Activated T-cell treated with anti-CD3 and anti-CD28 coated beads, Interleukin-2, amount 50 U/mL, for 48 hours (primary cell): ENCODE data around the gene PREX1.

Source experiments
- DNase-seq, 2 experiments: peaks; one replicate each; pipeline ENCODE4 v3.0.0-alpha.2; 2020

PREX1 gene

DNA sequence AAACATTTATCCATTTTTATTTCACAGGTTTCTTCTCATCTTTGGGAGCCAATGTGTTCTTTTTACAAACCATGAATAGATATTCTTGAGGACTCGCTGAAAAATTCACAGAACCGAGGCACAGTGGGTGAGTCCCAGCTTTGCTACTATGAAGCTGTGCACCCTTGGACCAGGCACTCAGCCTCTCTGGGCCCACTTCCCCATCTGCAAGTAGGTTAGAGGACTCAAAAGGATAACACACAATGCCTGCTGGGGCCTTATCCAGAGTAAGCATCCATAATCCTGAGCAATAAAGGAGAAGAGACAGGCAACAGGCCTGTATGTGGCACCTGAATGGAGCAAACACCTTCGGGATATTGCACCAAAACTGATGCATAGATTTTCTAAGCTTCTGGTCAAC is 153.3 kb downstream of the PREX1 start:
- DNase-seq, result no peak

DNA sequence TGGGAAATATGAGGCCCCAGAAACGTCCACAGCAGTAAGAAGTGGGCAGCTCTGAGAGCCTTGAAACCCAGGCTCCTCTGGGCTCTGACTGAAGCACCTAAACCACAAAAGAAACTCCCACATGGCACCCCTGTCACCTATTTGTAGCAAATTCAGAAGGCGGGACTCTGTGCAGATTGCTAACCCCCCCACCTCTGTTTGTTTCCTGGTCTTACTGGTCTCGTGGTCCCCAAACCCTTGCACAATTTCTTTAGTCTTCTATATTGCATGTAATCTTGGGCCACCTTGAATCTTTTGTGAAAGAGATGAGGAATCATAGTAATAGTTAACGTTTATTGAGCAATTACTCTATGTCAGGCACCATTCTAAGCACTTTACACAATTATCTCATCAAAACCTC is 154.3 kb downstream of the PREX1 start:
- DNase-seq, result no peak

DNA sequence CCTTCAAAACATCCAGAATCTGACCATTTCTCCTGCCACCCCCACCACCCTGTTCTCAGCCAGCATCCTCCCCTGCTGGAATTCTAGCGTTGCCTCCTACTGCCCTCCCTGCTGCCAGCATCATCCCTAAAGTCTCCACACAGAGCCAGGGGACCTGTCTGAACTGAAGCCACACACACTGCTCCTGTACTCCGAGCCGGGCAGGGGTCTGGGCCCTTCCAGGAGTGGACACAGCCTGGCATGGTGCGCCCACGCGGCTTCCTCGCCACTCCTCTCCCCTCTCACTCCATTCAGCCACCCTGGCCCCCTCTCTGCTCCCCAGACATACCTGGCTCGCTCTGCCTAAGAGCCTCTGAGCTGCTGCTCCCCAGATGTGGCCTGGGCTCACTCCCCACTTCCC is 155.5 kb downstream of the PREX1 start:
- no peak for DNase-seq

DNA sequence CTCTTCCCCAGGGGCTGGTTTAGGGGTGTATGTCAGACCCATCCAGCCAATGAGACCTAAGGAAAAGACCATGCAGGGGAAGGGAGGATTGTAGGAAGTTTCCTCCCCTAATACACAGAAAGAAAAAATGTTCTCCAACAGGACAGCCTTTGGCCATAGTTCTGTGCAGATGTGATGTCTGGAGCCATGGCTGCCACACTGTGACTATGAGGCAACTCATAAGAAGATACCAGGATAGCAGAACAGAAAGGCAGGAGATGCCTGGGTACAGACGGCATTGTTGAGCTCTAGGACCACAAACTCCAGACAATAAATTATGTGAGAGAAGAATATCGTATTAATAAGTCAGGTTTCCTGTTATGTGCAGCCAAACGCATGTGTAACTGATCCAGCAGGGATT is 156.7 kb downstream of the PREX1 start:
- no peak for DNase-seq

DNA sequence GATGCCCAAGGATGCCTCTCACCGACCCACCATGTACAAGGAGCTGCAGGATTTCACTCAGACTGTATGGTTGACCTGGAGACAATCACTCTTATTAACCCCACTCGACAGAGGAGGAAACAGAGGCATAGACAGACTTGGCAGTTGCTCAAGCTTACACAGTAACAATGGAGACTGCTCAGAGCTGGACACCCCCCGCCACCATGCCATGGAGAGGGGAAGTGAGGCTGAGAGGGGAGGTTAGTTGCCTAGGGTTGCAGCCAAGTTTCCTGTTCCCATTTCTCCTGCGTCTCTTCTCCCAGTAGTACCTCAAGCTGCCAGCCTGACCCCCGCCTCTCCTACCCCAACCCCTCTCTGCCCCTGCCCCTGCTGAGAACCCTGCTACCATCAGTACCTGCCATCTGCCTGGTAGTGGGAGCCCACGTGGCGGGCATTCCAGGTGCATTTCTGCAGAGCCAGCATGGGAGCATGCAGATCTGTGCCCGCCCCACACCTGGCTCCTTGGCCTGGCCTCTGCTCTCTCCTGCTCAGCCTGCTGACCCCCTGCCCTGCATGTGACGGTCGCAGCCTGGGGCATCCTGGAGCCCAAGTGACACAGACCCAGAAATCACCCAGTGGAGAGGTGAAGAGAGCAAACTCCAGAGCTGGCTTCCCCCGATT is 157.7 kb downstream of the PREX1 start:
- no peak for DNase-seq

DNA sequence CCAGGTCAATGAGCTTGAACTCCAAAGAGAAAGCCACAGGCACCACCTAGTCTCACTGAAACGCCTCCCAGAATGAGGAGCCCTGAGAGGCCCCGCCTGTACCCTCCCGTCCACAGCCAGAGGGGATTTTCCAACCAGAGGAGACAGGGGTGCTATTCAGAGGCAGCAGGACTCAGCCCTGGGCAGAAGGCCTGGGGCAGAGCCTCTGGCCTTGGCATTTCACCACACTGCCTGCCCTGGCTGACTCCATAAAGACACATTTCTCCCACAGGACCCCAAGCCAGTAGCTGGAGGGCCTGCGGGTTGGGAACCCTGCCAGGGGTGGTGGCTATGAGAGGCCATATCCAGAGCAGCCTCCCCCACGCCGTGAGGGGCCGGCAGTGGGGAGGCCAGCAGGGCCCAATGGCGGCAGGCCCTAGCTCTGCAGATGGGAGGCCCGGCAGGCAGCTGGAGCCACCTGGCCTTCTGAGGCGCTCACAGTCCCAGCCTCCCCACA is 159.3 kb downstream of the PREX1 start:
- DNase-seq, result no peak

DNA sequence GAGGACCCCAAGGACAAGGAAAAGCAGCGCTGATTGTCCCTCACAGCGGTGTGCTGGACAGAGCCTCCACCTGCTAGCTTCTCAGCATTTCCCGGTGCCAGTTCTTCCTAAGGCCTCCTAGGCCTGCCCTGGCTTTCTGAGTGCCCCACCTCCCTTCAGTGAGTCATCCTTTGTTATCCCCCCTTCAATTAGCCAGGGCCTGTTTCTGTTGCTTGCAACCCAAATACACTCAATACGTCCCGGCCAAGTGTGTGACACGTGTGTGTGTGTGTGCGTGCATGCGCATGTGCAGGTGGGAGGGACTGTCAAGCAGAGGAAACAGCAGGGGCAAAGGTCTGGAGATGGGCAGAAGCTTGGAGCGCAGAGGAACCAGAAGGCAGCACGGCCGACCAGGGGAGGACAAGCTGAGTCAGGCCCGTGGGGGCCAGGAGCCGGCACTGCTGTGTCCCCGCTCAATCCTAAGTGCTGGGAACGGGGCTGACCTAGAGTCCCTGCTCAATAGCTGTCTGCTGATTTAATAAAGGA is 159.8 kb downstream of the PREX1 start:
- no peak for DNase-seq

DNA sequence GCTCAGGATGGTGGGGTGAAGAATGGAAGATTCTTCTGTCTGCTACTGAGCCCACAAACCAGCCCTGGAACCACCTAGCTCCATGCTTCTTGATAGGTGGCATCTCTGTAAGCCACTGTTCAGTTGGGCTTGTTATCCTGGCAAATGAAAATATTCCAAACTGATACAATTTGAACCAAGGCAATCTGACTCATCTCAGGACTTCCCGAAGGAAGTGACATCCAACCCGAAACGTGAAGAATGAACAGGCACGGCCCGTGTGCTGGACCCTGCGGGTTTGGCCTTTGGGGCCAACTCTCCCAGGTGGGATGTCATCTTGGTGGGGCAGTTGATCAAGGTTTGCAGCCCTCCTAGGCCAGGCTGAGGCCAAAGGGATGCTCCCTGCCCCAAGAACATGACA is 160.3 kb downstream of the PREX1 start:
- DNase-seq, result no peak

DNA sequence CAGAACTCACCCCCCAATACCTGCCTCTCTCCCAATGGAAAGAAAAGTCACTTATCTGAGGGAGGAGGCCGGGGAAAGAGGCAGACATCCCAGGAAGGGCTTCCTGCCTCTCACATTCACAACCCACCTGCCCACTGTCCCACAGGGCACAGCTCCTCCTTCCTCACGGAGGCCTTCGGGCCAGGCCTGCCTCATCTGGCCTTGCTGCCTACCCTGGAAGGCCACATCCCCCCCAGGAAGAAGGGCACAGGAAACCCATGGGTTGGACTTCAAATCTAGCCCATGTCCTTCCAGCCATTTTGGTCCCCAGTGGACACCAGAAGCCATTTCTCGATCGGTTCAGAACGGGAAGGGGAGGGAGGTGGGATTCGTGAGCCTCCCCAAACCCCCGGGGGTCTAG is 162.0 kb downstream of the PREX1 start:
- no peak for DNase-seq

DNA sequence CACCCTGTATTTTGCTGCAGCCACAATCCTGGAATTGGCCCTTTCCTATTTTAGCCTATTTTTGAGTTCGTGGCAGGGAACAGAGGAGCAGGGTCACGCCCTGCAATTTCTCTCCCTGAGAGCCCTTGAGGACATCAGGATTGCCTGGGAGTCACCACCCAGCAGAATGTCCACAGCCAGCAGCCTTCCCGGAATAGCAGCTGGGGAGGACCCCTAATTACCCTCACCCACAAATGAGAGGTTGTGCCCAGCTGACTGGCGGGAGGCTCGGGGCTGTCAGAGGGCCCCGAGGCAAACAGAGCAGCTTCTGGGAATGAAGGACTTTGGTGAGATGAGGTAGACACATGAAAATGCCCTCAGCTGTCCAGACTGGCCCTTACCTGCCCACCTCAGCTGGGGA is 165.1 kb downstream of the PREX1 start:
- DNase-seq, result no peak

DNA sequence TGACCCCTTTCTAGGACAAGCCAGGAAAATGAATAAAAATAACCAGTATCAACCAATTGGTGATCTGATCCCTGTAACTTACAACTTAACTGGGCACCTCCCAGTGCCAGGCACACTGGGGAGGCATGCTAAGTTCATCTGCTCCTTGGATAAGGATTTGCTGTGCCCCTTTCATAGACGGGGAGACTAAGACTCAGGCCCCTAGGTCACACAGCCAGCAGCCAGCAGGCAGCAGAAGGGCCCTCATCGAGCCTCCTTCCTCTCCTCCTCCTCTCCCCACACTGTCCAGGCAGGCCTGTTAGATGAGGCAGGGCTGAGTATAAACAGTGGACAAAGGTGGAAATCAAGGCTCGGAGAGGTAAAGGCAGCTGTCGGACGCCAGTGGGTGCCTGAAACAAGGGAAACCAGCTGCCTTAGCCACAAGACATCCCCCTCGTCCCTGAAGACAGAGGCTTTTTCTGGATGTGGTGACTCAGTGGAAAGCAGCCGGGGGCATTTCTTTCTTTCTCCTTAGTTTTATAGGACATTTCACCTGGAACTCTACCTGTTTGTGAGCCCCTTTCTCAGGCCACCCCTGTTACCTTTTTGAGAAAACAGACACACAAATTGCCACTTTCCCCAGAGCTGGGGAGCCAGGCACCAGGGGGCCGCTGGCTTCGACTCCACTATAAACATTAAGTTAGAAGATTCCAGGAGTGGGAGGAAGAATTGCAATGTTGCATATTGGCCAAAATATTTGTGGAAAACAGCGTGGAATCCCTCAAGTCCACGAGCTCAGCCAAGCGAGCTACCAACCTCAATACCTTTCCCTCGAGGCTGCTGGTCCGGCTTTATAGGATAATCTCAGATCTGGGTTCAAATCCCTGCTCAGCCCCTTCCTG is 166.0 kb downstream of the PREX1 start:
- no peak for DNase-seq

DNA sequence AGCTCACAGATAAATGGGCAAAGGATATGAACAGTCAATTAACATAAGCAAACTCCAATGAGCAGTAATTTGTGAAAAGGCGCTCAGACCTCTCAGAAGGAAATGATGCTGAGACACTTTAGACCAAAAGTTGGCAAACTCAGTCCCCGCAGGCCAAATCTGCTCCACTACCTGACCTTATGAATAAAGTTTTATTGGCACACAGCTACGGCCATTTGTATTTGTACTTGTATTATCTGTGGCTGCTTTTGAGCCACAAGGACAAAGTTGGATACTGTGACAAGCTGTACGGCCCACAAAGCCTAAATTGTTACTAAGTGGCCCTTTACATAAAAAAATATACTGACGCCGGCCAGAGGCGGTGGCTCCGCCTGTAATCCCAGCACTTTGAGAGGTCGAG is 167.0 kb downstream of the PREX1 start:
- no peak for DNase-seq

DNA sequence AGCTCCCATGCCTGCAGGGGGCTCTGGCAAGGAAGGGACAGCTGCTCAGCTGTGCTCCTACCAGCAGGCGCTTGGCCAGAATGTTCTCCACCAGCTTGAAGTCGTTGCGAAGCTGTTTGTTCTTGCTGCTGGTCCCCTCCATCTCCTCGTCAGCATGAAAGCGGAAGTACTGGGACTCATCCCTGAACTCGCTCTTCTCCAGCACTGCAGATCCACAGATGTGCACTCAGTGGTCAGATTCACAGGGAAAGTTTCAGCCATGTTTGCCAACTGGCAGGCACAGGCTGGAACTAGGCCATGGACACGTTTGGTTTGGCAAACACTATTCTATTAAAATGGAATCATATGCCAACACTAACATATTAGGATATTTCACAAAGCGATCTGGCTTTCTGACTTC is 167.9 kb downstream of the PREX1 start:
- DNase-seq, result no peak

DNA sequence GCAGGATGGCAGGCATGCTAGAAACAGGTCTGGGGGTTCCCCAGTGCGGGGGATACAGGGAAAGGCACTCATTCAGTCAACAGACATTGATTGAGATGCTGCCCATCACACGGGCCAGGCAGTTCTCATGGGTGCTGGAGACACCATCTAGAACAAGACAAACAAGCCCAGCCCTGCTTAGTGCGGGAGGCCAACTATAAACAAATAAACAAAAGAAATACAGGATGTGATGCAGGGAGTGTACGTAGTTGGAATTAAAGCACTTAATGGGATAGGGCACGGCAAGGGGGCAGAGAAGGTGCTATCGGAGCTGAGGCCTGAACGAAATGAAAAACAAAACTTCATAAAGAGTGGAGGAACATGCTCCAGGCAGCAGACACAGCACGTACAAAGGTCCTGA is 169.3 kb downstream of the PREX1 start:
- DNase-seq, result no peak

DNA sequence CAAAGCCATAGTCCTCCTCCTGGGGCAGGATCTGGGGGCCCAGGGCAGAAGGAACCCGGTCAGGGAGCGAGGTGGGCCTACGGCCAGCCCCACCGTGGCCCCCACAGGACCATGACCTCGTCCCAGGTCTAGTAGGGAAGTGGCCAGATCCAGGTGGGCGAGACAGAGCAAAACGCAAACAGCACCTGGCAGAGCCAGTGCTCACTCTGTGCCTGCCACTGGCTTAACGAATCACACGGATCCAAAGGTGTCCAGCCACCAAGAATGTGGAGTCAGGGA is 169.7 kb downstream of the PREX1 start:
- DNase-seq, result no peak

DNA sequence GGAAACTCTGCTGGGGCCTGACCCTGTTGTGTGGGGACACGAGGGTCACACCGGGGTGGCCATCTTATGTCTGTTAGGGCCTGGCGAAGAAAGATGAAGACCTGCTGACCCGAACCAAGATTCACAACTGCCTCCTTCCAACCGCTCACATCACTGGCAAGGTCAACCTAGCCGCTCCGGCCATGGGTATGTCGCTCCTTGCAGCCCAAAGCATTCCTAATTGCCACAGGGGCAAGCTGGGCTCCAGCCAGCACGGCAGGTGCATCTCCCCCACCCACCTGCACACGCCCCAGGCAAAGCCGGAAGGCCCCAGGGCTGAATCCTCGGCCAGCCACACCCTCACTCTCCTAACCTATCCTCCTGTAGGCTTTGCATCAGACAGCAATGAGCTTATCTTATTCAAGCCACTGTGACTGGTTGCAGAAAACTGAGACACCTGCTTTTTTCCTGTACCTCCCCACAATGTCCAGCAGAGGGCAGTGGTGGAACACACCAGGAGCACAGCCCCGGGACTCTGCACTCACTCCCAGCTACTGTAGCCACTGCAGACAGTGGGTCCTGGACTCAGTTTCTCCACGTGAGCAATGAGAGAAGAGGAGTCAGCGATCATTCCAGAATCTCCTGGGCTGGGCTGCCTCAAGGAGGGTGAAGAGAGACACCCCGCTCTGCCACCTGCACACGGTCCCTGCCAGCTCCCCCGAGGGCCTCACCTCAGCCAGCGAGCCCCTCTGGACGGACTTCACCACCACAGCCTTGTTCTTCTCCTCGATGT is 170.2 kb downstream of the PREX1 start:
- DNase-seq, result peak; percentile 69 to 73

DNA sequence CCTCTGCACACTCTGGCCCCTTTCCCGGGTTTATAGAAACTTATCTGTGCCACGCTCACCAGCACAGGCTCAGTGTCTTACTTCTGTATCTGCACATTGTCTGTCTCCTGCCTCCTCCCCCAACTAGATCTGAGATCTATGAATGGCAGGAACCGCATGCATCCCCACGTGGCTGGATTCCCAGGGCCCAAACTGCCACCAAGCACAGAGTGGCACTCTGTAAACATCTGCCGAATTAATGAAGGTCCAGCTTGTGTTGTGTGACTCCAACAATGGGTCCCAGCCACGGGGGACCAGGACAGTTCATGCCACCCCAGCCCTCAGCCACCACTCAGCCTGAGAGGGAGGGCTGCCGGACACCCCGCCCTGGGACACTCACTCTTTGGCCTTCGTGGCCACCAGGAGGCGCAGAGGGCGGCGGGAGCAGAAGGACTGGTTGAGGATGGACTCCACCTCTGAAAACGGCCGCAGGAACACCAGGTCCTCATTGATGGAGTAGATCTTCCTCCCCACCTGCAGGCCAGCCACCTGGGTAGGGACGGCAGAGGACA is 171.1 kb downstream of the PREX1 start:
- DNase-seq, result no peak

DNA sequence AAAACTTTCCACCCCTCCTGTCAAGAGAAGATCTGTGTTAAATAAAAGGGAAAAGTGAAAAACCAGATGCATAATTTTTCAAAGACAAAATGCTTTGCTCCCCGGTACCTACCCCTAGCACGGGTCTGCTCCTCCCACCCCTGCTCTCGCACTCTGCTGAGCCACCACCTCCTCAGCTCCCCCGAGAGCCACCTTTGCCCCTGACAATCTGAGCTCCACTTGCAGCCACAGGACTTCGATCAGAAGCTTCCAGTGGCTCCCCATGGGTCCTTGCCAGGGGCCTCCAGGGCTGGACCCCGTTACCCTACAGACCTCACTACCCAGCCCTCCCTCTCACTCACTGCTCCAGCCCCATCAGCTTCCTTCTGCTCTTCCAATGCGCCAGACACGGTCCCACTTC is 171.7 kb downstream of the PREX1 start:
- DNase-seq, result no peak

DNA sequence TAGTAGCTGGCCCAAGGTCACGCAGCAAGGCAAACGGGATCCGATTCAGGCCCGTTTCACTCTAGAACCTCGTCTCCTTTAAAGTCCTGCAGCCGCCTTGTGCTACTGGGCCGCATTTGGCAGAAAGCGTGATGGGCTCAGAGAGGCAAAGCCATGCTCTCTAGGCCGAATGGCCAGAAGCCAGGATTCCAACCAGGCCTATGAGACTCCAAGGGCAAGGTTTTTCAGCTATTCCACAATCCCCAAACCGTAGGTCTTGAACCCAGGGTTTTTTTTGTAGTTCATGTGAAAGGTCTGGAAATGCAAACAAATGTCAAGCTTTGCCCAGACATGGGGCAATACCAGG is 174.1 kb downstream of the PREX1 start:
- no peak for DNase-seq

DNA sequence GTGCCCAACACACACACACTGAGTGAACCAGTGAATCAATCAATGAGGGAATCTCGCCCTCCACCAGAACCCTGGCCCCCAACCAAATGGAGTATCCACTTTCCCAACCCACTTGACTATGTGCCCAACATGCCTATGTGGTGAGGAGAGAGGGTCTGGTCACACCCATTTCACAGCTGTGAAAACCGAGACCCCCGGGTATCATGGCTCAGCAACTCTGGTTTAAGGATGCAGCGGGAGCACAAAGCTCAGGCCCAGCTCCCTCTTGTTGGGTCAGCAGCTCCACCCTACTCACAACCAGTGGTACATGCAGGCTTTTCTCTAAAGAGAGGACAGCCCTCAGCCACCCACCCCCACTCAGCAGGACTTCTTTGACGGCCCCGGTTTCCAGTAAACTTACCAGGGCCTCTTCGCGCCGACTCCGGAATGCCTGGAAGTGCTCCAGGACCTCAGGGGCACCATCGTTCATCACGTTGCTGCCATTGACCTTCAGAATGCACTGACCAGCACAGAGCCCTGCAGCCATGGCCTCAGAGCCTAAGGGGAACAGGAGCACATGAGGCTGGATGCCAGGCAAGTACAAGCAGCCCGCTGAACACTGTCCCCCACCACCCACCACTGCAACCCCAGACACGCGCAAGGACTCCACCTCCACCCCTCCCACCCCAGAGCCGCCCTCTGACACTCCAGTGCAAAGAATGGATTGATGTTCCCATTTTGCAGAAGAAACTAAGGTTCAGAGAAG is 174.7 kb downstream of the PREX1 start:
- no peak for DNase-seq

DNA sequence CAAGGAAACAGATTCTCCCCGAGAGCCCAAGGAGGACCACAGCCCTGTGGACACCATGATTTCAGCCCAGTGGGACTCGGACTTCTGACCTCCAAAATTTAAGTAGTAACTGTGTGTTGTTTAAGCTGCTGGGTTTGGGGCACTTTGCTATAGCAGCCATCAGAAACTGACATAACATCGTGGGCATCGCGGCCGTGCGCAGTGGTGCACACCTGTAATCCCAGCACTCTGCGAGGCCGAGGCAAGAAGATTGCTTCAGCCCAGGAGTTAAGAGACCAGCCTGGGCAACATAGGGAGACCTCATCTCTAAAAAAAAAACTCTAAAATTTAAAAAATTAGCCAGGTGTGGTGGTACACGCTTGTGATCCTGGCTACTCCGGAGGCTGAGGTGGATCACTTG is 175.8 kb downstream of the PREX1 start:
- DNase-seq, result no peak

DNA sequence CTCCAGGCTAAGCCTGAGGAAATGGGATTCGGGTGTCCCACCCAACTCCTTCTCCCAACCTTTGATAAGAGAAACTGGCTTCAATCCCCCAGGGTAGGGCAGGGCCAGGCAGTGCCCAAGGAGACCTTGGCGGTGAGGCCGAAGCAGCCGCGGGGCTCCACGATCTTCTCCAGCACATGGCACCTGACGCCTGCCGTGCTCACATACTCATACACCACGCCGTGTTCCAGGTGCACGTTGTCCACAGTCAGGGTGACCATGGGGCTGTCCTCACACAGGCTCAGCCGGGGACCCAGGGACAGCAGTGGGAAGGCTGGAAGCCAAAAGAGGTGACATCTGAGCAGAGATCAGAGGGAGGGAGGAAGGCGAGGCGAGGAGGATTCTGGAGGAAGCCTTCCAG is 176.5 kb downstream of the PREX1 start:
- DNase-seq, result no peak

DNA sequence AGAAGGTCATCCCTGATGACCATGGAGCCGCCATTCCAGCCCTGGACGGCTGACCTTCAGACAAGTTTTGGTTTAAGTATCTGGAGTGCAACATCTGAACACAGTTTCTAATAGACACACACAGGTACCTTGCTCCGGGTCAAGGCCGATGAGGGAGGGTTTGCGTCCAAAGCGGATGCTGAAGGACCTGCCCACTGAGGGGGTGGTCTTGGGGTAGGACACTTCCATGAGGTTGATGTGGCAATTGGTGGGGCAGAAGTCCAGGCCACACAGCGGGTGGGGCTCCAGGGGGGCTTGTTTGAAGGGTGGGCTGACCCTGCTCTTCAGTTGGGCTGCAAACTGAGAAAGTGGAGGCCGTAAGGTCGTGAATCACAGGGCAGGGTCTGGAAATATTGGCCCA is 177.9 kb downstream of the PREX1 start:
- DNase-seq, result no peak
